GM12878 (cell line): Measurements from ENCODE around the gene PHACTR1. TPM values are rescaled to one million over a fixed set of nuclear protein-coding genes. Genes with fewer than 3 reads are reported as not detected.

Experiments
- BRCA1 ChIP-seq: IDR thresholded peaks from 2 replicates; pipeline ENCODE4 v1.6.1; 2011; ENCODE audit warnings: low read depth, low read length, improper control_type of control experiment
- CBX3 ChIP-seq: fragments of 200-600 bp; sonication (generic); IDR thresholded peaks from 2 replicates; pipeline ENCODE4 v1.6.1; 2016; ENCODE audit warnings: low read depth, borderline replicate concordance
- CBX5 ChIP-seq: sonication (generic); IDR thresholded peaks from 2 replicates; pipeline ENCODE4 v1.6.1; 2016; ENCODE audit warnings: low read depth, moderate library complexity, mild to moderate bottlenecking, inconsistent platforms
- CHD2 ChIP-seq: IDR thresholded peaks from 2 replicates; pipeline ENCODE4 v1.6.1; 2011; ENCODE audit warnings: low read depth, low read length, improper control_type of control experiment, borderline replicate concordance
- GATAD2B ChIP-seq: fragments of 450-650 bp; conservative IDR thresholded peaks from 2 replicates; pipeline ENCODE4 v1.6.1; 2017; ENCODE audit warnings: low read depth, mild to moderate bottlenecking, moderate library complexity
- JUNB ChIP-seq: IDR thresholded peaks from 2 replicates; pipeline ENCODE4 v1.6.1; 2016; ENCODE audit warnings: antibody characterized with exemption, mild to moderate bottlenecking
- NFIC ChIP-seq: IDR thresholded peaks from 2 replicates; pipeline ENCODE4 v1.6.1; 2012; ENCODE audit warnings: low read depth, mild to moderate bottlenecking, inconsistent platforms, low read length, moderate library complexity
- NFYA ChIP-seq: IDR thresholded peaks from 2 replicates; pipeline ENCODE4 v1.6.1; 2011; ENCODE audit warnings: low read depth, mild to moderate bottlenecking, low read length, improper control_type of control experiment, borderline replicate concordance
- NRF1 ChIP-seq: conservative IDR thresholded peaks from 2 replicates; pipeline ENCODE4 v1.6.1; 2011; ENCODE audit warnings: mild to moderate bottlenecking, low read depth, low read length, improper control_type of control experiment
- POLR2AphosphoS2 ChIP-seq: IDR thresholded peaks from 2 replicates; pipeline ENCODE4 v1.6.1; 2011; ENCODE audit warnings: low read depth, mild to moderate bottlenecking, low read length, improper control_type of control experiment, moderate library complexity
- POU2F2 ChIP-seq: IDR thresholded peaks from 3 replicates; pipeline ENCODE4 v1.6.1; 2011; ENCODE audit warnings: low read depth, mild to moderate bottlenecking, low read length, borderline replicate concordance
- RAD21 ChIP-seq: IDR thresholded peaks from 2 replicates; pipeline ENCODE4 v1.6.1; 2011; ENCODE audit warnings: mild to moderate bottlenecking, low read depth, low read length, moderate library complexity; ENCODE audit not compliant: insufficient read depth
- RB1 ChIP-seq: fragments of 450-650 bp; formaldehyde crosslinking; IDR thresholded peaks from 2 replicates; pipeline ENCODE4 v1.6.1; 2017; ENCODE audit warnings: mild to moderate bottlenecking, borderline replicate concordance
- RUNX3 ChIP-seq: IDR thresholded peaks from 2 replicates; pipeline ENCODE4 v1.6.1; 2012; ENCODE audit warnings: low read length, inconsistent platforms
- STAT3 ChIP-seq: IDR thresholded peaks from 2 replicates; pipeline ENCODE4 v1.6.1; 2011; ENCODE audit warnings: low read depth, low read length, improper control_type of control experiment
- TAF1 ChIP-seq: IDR thresholded peaks from 2 replicates; pipeline ENCODE4 v1.6.1; 2011; ENCODE audit warnings: mild to moderate bottlenecking, low read depth, low read length, borderline replicate concordance
- TARDBP ChIP-seq: IDR thresholded peaks from 2 replicates; pipeline ENCODE4 v1.6.1; 2016; ENCODE audit warnings: borderline replicate concordance
- TBL1XR1 ChIP-seq: IDR thresholded peaks from 2 replicates; pipeline ENCODE4 v1.6.1; 2012; ENCODE audit warnings: low read depth, low read length, improper control_type of control experiment
- TCF3 ChIP-seq: IDR thresholded peaks from 2 replicates; pipeline ENCODE4 v1.6.1; 2012; ENCODE audit warnings: low read depth, mild to moderate bottlenecking, low read length, borderline replicate concordance; ENCODE audit not compliant: insufficient read depth
- WRNIP1 ChIP-seq: IDR thresholded peaks from 2 replicates; pipeline ENCODE4 v1.6.1; 2011; ENCODE audit warnings: low read depth, low read length, improper control_type of control experiment, borderline replicate concordance
- ZNF217 ChIP-seq: fragments of 450-650 bp; IDR thresholded peaks from 2 replicates; pipeline ENCODE4 v1.6.1; 2017; ENCODE audit warnings: antibody characterized with exemption, mild to moderate bottlenecking
- ZNF274 ChIP-seq: IDR thresholded peaks from one replicate; pipeline ENCODE4 v1.8.0; 2011; ENCODE audit not compliant: insufficient read length, insufficient read depth
- ZNF592 ChIP-seq: fragments of 450-650 bp; IDR thresholded peaks from 2 replicates; pipeline ENCODE4 v1.6.1; 2017; ENCODE audit warnings: mild to moderate bottlenecking, moderate library complexity
- ZNF622 ChIP-seq: fragments of 450-650 bp; IDR thresholded peaks from 2 replicates; pipeline ENCODE4 v1.6.1; 2017; ENCODE audit warnings: mild to moderate bottlenecking, inconsistent platforms
- polyA plus RNA-seq, 11 experiments: library from polyadenylated mRNA; depleted of rRNA in 4 of 11; unstranded in 6 of 11; stranded (reverse) in 5 of 11; fragments of >200 nt; fragmentation: Nextera tagmentation in 4 of 11; fragmentation: Illumina TruSeq in 1 of 11; extraction: Ambion mirVana in 4 of 11; extraction: Trizol in 1 of 11; gene quantifications; 1 replicate in 1 of 11; 2 replicates in 10 of 11; pipeline versions ENCODE4 v1.2.1 to v1.2.3, GENCODE V29; 2011 to 2016; ENCODE audit warnings: inconsistent platforms in 2 of 11, missing spikeins in 2 of 11, low read depth in 1 of 11
- total RNA-seq, 4 experiments: library from RNA; depleted of rRNA in 3 of 4; stranded (reverse); fragments of >200 nt in 3 of 4; fragmentation: Illumina TruSeq in 1 of 4; extraction: Trizol in 1 of 4; gene quantifications; 2 replicates each; pipeline versions ENCODE4 v1.2.1 to v1.2.3, GENCODE V29; 2013 to 2021
- TF ChIP-seq, protein P1 (sequence below): IDR thresholded peaks from 2 replicates; pipeline ENCODE4 v1.6.1; 2011; ENCODE audit warnings: low read depth, low read length, improper control_type of control experiment, borderline replicate concordance
- TF ChIP-seq, protein P2 (sequence below): IDR thresholded peaks from 2 replicates; pipeline ENCODE4 v1.6.1; 2012; ENCODE audit warnings: low read depth, low read length, improper control_type of control experiment
- TF ChIP-seq, protein P3 (sequence below): IDR thresholded peaks from 2 replicates; pipeline ENCODE4 v1.6.1; 2011; ENCODE audit warnings: low read depth, mild to moderate bottlenecking, low read length, moderate library complexity, borderline replicate concordance; ENCODE audit errors: extremely low read depth

Gene PHACTR1
- total and polyA plus RNA-seq, 10 of the 15 experiments (the other 5 are each of a cell fraction or from before 2014, with no cell fraction given): 34.2 to 94.6 (median 62.3) TPM

DNA sequence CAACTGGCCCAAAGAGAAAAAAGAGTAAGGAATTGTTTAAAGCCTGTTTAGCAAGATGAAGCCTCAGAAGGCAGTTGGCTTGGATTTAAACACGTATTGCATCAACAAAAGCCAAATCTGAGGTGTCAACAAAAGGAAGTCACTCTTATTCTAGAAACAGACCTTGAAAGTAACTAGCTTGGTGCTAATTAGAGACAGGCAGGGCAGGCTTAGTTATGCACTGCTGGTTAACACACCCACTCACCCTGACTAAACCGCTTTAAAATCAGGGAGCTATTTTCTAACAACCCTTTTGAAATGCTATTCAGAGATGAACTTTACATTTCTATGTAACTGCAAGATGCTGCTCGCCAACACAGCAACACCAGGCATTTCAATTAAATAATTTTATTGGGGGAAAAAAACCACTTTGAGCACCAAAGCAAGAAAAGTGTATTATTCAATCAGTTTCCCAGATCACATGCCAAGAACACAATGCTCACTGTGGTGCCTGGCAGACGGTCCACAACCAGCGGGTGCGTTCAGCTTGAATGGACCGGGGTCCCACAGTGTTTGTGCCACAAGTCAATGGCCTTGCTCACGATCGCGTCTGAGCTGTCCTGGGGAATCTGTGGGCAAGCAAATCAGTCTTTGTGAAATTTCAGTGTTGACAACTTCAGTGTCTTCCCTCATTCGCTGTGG, 588.2 kb downstream of the PHACTR1 start (continued):
- TF ChIP-seq CBX3: no peak
- TF ChIP-seq RUNX3: peak; percentile 77
- no peak; the same call in 1 of the 2 replicates for TF ChIP-seq JUNB
- TF ChIP-seq, protein P1, sequence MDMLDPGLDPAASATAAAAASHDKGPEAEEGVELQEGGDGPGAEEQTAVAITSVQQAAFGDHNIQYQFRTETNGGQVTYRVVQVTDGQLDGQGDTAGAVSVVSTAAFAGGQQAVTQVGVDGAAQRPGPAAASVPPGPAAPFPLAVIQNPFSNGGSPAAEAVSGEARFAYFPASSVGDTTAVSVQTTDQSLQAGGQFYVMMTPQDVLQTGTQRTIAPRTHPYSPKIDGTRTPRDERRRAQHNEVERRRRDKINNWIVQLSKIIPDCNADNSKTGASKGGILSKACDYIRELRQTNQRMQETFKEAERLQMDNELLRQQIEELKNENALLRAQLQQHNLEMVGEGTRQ: no peak
- no peak for TF ChIP-seq NRF1
- TF ChIP-seq BRCA1: no peak
- TF ChIP-seq, protein P2, sequence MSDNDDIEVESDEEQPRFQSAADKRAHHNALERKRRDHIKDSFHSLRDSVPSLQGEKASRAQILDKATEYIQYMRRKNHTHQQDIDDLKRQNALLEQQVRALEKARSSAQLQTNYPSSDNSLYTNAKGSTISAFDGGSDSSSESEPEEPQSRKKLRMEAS: no peak
- TF ChIP-seq TAF1: no peak
- TF ChIP-seq GATAD2B: no peak
- TF ChIP-seq CHD2: no peak
- TF ChIP-seq NFIC: peak; percentile 53; the same call in 1 of the 2 replicates
- no peak for TF ChIP-seq CBX5
- 0 out of 2 replicates have a peak, but pooled peaks have one; percentile 42 for TF ChIP-seq STAT3
- TF ChIP-seq RAD21: no peak
- no peak for TF ChIP-seq RB1
- no peak for TF ChIP-seq TARDBP
- TF ChIP-seq ZNF592: no peak
- TF ChIP-seq TBL1XR1: peak; percentile 49; the same call in 1 of the 2 replicates
- no peak for TF ChIP-seq ZNF274
- no peak for TF ChIP-seq WRNIP1
- TF ChIP-seq NFYA: no peak
- TF ChIP-seq, protein P3, sequence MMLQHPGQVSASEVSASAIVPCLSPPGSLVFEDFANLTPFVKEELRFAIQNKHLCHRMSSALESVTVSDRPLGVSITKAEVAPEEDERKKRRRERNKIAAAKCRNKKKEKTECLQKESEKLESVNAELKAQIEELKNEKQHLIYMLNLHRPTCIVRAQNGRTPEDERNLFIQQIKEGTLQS: no peak
- no peak for TF ChIP-seq POLR2AphosphoS2
- peak; percentile 73; the same call in 1 of the 2 replicates for TF ChIP-seq ZNF217
- TF ChIP-seq TCF3: no peak
- no peak for TF ChIP-seq ZNF622
- peak; percentile 48; the same call in 1 of the 3 replicates for TF ChIP-seq POU2F2
